HG02943 (cell line): ENCODE results near the gene SERPINB6.
"Not testable (repeated sequence)": the region's sequence is repeated elsewhere in the genome, so short reads cannot be mapped to it uniquely, and the experiment has no call there.

Experiments used
- ATAC-seq: cut with Tn5 transposase; IDR thresholded peaks from one replicate; pipeline ENCODE4 v1.9.1; 2021; ENCODE audit warnings: mild to moderate bottlenecking, low read depth, moderate library complexity; ENCODE audit not compliant: unreplicated experiment

SERPINB6 gene

GRCh38 chr6:2971420-2972218, at the start of gene SERPINB6:
Gene SERPINB6, minus strand, starts transcription at chr6:2971567. Its CDS starts 12,235 bp downstream, at chr6:2959332.
- no peak for ATAC-seq

GRCh38 chr6:3019749-3020320, 48.5 kb upstream of the SERPINB6 start:
- ATAC-seq = no peak

GRCh38 chr6:3019065-3019464, 47.7 kb upstream of the SERPINB6 start:
- ATAC-seq = no peak

- no peak for ATAC-seq
These were observed 45.9 kb upstream of the SERPINB6 start for GRCh38 chr6:3017304-3017703.

- ATAC-seq = no peak
These were observed 45.3 kb upstream of the SERPINB6 start for GRCh38 chr6:3016473-3017280.

GRCh38 chr6:3015144-3015543, 43.8 kb upstream of the SERPINB6 start:
- ATAC-seq = no peak

GRCh38 chr6:3014675-3015066, 43.3 kb upstream of the SERPINB6 start:
- no peak for ATAC-seq

- no peak for ATAC-seq
These were observed 42.7 kb upstream of the SERPINB6 start for GRCh38 chr6:3013901-3014674.

- ATAC-seq = no peak
These were observed 42.1 kb upstream of the SERPINB6 start for GRCh38 chr6:3013486-3013885.

GRCh38 chr6:3011592-3011991, 40.2 kb upstream of the SERPINB6 start:
- no peak for ATAC-seq

- ATAC-seq = no peak
These were observed 39.8 kb upstream of the SERPINB6 start for GRCh38 chr6:3011158-3011557.

GRCh38 chr6:3009930-3010329, 38.6 kb upstream of the SERPINB6 start:
- no peak for ATAC-seq

- ATAC-seq = not testable (repeated sequence)
These were observed 37.4 kb upstream of the SERPINB6 start for GRCh38 chr6:3008712-3009265.

- ATAC-seq = no peak
These were observed 36.2 kb upstream of the SERPINB6 start for GRCh38 chr6:3007571-3007970.

GRCh38 chr6:3006476-3006875, 35.1 kb upstream of the SERPINB6 start:
- ATAC-seq = no peak

GRCh38 chr6:3005874-3006273, 34.5 kb upstream of the SERPINB6 start:
- ATAC-seq = no peak

- ATAC-seq = no peak
These were observed 33.7 kb upstream of the SERPINB6 start for GRCh38 chr6:3005077-3005476.

- ATAC-seq = not testable (repeated sequence)
These were observed 31.9 kb upstream of the SERPINB6 start for GRCh38 chr6:3003226-3003625.

GRCh38 chr6:3001773-3002293, 30.5 kb upstream of the SERPINB6 start:
- ATAC-seq = no peak

GRCh38 chr6:3001146-3001772, 29.9 kb upstream of the SERPINB6 start:
- ATAC-seq = no peak
